Stimulated activated CD4-positive, alpha-beta T cell treated with anti-CD3 and anti-CD28 coated beads, Interleukin-2, amount 100 ng/mL, for 4 hours (primary cell): ENCODE measurements around the gene TECR.
"Not testable (repeated sequence)": the region's sequence is repeated elsewhere in the genome, so short reads cannot be mapped to it uniquely, and the experiment has no call there.

ENCODE experiments used
- DNase-seq: peaks from one replicate; pipeline ENCODE4 v3.0.0-alpha.2; 2020; ENCODE audit warnings: low read depth

Gene TECR

DNA sequence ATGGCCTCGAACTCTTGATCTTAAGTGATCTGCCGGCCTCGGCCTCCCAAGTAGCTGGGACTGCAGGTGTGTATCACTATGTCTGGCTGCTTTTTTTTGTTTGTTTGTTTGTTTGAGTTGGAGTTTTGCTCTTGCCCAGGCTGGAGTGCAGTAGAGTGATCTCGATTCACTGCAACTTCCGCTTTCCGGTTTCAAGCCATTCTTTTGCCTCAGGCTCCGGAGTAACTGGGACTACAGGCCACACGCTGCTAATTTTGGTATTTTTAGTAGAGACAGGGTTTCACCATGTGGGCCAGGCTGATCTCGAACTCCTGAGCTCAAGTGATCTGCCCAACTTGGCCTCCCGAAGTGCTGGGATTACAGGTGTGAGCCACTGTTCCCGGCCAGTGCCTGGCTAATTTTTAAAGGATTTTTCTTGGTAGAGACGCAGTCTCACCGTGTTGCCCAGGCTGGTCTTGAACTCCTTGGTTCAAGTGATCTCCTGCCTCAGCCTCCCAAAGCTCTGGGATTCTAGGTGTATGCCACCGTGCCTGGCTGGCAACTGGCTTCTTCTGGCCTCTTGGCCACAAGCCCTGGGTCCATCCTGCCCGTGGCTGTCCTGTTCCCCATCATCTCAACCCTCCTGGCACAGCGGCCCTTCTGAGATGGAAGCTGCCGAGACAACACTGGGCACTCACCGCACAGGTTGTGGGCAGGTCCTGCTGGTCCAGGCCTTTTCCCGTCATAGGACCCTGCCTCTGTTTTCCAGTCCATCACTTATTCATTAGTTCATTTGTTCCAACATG is 11.5 kb downstream of the TECR start:
- no peak for DNase-seq

DNA sequence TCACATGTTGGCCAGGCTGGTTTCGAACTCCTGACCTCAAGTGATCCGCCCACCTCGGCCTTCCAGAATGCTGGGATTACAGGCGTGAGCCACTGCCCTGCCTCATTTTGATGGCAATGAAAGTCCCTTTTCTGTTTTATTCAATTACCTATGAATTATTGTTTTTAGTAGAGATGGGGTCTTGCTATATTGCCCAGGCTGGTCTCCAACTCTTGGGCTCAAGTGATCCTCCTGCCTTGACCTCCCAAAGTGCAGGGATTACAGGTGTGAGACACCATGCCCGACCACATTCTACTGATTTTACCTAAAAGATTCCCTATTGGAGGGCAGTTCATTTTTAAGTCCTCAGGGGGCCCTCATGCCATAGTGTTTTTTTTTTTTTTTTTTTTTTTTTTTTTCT is 12.6 kb downstream of the TECR start:
- DNase-seq, result not testable (repeated sequence)

DNA sequence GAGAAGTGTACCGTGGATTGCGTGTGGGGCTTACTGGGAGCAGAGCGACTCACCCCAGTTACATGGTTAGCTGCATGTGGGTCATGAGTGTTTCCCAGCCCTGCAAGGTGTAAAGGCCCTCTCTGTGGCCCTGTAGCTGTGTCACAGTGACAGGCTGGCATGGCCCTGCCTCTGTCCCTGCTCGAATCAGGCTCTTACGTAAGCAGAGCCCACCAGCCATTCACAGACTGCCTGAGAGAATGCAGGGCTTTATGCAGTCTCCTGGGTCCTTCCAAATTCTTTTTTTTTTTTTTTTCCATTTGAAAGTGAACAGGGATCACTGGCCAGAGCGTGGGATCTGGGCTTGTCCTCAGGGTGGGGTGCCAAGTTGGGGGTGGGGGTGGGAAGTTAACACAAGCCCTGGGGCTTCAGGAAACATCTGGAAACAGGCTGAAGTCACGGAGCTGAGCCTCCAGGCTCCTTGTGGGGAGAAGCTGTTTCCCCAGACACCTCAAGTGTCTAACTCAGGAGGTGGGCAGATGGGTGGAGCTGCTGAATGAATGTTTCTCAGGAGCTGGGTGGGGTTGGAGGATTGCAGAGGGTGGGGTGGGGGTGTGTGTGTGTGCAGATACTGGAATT is 13.4 kb downstream of the TECR start:
- DNase-seq, result no peak

DNA sequence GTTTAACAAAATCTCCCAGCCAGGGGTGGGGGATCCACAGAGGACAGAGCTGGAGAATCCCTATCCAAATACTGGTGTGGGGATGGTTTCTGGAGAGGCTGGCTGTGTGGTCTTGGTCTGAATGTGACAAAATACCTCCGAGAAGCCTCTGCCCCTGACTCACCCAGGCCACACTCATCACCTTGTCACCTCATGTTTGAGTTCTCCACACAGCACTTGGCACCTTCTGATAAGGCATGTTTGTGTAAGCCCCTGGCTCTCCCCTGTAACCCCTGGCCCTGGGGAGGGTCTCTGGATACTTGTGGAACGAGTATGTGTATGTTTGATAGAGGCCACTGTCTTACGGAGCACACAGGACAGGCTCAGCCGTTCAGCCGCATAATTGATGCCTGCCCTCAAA is 14.7 kb downstream of the TECR start:
- DNase-seq, result no peak

DNA sequence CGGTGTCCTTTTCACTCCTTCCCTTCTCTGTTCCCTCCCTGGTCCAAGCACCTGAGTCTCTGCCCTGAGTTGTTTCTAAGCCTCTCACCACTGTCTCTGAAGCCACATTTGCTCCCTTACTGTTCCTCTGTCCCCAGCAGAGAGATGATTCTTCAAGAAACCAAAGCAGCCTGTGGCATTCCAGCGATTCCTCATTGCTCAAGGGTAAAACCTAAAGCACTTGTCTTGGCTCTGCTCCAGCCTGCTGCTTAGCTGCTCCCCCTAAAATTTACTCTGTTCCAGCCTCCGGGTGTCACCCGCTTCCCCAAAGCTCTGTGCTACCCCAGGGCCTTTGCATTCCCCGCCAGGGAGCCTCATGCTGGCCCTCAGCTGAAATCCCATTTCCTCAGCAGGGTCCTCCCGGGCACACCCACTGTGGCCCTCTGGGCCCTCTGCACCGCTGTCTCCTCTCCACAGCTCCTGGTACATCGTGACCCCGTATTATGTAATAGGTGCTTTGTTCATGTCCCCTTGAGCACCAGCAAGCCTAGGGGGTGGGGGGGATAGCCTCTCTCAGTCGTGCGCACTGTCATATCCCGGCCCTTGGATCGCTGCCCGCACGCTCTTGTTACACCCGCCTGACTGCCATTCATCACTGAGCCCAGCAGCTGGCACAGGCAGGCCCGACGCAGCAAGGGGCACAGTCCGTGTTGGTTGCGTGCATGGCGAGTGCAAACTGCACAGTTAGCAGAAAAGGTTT is 15.8 kb downstream of the TECR start:
- no peak for DNase-seq

DNA sequence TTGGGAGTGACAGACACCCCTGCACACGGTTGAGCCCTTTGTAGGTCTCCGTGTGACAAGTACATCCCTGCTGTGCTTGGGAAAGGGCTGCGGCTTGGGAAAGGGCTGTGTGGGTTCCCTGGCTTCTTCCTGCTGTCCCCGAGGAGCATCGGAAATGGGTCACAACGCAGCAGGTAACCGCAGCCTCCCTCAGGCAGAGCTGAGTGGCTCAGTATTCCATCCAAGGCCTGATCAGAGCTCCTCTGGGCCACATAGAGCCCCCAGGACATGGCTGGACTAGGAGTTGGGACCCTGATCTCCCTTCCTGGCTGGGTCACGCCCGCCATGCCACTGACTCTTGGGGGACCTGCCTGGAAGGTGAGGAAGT is 16.3 kb downstream of the TECR start:
- DNase-seq, result no peak

DNA sequence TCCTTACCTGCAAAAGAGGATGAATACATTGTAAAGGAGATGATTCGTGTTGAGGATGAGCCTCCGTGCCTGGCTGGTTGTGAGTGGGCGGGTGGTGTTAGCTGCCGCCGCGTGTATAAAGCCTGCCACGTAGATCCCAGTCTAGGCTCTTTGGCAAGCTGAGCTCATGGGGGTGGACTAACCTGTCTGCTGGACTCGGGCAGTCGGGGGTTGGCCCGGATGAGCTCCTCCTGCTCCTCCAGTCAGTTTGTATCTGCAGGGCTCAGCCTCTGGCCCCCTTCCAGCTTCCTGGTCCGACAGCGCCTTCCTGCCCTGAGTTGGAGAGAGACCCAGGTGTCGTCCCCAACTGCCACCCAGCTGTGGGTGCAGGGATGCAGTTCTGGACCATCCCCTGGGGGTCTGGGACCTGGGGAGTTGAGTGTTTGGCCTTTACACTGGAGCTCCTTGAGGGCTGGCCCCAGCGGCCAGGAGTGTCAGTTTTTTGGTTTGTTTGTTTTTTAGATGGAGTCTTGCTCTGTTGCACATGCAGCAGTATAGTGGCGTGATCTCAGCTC is 20.9 kb downstream of the TECR start:
- no peak for DNase-seq

DNA sequence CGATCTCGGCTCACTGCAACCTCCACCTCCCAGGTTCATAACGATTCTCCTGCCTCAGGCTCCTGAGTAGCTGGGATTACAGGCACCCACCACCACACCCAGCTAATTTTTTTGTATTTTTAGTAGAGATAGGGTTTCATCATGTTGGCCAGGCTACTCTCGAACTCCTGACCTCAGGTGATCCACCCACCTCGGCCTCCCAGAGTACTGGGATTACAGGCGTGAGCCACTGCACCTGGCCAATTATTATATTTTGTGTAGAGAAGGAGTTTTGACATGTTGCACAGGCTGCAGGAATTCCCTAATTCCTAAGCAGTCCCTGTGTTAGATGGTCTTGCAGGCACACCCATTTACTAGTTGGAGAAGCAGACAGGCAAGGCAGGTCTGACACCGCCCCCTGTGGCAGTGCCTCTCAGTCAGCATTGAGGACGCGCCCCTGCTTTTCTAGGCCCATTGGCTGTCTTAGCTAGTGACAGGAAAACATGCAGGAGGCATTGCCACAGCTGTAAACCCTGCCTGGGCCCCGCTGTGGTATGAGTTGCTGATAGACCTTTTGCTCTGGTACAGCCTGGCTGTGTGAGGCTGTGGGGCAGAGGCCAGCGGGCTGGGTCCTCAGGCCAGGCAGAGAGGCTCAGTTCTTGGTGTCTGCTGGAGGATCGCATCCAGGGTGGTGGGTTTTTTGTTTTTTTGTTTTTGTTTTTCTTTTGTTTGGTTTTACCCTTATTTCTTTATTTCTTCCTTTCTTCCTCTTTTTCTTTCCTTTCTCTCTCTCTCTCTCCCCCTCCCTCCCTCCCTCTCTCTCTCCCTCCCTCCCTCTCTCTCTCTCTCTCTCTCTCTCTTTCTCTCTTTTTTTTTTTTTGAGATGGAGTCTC is 22.0 kb downstream of the TECR start:
- DNase-seq, result peak; percentile 61

DNA sequence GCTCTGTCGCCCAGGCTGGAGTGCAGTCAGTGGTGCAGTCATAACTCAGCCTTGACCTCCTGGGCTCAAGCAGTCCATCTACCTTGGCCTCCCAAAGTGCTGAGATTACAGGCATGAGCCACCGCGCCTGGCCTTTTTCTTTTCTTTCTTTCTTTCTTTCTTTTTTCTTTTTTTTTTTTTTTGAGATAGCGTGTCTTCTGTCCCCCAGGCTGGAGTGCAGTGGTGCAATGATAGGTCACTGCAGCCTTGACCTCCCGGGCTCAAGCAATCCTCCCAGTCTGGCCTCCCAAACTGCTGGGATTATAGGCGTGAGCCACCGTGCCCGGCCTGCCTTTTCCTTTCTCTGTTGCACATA is 22.6 kb downstream of the TECR start:
- not testable (repeated sequence) for DNase-seq

DNA sequence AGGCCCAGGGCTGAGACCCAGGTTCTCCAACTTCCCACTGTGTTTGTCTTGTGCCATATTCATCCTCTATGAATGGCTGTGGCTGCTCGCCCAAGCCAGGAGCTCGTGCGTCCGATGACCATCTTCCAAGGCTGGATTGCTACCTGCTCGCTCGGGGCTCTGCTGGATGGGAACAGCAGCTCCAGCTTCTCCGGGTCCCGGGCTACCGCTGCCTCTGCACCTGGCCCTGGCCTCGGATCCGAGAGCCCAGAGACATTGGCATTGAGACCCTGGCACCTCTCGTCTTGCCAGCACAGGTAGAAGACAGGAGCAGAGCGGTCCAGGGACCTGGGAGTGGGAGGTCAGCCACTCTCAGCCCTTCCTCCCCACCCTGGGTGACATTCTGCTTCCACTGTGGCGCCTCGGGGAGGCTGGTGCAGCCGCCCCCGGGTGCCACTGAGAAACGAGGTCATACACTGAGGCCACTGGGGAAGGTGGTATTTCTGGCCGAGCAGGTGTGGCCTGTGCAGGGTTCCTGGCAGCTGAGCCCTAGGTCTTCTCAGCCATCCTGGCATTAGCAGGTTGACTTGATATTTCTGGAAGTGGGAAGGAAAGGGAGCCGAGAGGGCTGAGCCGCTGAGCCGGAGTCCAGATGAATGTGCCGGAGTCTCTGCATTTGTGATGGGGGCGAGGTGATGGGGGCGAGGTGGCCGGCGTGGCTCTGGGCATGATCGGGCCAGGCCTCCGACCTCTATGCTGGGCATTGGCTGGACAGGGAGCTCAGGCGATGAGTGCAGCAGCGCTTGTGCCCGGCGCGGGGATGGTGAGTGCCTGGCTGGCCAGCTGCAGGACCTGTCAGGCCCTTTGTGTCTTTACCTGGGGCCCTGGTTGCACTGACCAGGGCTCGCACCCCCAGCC is 23.9 kb downstream of the TECR start:
- no peak for DNase-seq

DNA sequence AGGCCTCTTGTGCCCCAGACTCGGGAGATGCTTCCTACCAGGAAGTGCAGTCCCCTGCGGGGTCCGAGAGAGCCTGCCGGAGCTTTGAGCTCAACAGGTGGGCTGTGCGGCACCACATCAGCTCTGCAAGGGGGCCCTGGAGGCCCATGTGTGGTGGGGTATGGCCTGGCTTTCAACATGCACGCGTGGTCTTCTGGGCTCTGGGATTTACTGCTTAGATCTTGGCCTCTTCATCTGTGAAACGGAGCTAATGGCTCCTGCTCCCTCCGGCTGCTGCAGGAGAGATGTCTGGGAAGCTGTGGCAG is 24.5 kb downstream of the TECR start:
- DNase-seq, result no peak

DNA sequence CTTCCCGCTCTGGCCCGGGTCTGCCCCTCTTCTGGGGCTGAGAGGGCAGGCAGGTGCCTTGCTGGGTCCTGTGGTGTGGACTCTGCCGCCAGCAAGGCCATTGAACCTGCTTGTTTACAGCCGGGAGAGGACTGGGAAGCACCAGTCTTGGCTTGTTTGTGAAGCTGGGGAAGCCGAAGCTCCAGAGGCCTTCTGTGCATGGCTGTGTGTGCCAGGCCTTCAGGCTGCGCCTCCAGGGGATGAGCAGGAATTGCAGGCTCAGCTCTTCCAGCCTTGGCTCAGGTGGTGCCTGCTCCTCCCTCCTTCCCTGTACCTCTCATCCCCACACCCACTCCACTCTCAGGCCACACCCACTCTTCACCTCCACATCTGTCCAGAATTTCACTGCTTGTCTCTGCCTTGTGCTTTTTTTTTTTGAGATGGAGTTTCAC is 25.0 kb downstream of the TECR start:
- no peak for DNase-seq

DNA sequence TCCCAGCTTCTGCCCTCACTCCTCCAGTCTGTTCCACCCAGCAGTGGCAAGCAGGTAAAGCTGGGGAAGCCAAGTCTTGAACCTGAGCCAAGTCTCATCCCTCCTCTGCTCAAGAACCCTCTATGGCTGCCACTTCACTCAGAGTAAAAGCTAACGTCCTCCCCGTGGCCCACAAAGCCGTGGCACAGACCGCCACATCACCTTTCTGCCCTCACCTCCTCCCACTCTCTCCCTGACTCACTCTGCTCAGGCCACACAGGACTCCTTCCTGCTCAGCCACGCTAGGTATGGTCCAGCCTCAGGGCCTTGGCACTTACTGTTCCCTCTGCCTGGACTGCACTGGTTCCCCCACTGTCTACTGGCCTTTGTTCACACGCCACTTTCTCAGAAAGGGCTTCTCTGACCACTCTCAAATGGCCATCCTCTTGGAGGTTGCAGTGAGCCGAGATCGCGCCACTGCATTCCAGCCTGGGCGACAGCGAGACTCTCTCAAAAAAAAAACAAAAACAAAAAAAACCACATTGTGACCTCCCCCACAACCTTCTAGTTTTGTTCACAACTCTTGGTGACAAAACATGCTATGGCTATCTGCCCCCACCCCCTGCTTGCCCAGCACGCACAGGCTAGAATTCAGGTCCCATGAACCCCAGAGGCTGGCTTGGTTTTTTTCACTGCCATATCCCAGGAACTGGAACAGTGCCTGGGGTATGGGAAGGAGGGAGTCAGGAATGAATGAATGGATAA is 26.7 kb downstream of the TECR start:
- no peak for DNase-seq

DNA sequence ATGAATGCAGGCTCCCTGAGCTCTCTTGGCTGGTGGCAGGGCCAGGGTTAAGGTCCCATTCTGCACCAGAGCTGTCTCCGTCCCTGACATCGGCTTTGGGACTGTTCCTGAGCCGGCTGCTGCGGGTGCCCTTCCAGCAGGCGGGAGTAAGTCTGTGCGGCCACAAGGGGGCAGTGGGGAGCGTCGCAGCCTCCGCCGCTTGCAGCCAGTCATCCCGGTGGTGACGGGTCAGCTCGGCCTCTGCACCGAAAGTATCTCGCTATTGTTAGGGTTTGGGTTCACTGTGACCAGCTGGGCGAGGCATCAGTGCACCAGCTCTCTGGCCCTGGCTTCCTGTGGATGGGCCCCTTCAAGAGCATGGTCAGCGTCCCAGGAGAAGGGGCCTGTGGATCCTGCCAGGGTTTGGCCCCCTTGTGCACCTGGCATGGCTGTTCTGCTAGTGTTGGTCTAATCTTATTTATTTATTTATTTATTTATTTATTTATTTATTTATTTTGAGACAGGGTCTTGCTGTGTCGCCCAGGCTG is 27.3 kb downstream of the TECR start:
- DNase-seq, result peak; percentile 51

DNA sequence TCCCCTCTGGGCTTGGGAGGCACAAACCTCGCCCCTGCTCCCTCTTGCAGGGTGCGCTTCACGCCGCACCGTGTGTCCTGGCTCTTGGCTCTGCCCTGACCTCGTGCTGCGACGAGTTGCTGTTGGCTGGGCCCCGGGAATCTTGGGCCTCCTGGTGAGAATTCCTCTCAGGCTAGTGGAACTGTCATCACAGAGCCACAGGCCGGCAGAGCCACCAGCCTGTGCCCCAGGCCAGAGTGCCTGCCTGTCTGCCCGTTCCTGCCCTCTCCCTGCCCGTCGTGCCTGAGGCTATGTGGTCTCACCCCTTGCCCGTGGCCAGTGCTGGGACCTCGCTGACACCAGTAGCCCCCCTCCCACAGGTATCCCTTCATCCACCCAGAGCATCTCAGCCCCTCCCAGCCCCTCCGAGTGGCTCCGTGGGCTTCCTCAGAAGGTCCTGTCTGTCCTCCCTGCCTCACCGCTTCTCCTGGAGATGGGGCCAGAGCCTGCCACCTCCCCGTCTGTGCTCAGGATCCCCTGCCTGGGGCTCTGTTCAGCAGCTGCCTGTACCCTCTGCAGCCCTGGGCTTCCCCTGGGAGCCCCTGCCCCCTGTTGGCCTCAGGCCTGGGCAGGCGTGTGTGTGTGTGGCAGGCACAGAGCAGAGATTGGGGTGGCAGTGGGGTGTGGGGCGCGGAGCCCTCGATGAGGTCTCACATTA is 29.1 kb downstream of the TECR start:
- DNase-seq, result no peak

DNA sequence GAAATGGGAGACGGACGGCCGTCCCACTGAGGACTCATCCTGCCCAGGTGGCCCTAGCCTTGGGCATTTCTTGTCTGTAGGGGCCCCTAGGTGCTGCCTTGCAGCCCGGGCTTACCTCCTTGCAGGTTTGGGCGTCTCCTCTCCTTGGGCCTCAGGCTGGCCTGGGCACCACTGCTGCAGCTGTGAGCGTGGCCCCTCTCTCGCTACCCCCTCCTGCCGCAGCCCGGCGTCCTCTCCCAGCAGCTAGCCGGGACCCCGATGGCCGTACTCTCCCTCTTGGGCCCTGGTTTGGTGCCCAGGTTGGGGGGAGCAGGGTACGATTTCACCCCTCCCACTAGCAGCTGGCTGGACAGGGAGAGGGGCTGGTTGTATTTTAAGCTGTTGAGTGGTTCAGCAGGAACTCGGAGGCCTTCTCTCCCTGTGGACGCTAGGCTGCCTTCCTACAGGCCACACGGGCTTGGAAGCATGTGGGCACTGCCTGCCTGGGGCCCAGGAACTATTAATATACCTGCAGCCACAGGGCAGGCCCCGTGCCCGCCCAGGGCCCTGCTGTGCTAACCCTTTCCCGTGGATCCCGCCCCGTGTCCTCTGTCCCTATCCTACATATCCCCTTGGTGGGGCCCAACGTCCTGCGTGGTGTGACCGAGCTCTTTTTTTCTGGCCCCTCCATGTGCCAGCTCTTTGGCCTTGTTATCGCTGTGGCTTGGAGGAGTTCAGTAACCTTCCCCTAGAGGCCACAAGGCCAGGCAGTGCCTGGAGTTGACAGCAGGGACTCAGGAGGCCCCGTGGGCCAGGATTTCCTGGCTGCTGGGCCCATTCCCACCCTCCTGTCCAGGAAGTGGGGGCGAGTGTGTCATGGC is 30.8 kb downstream of the TECR start:
- DNase-seq, result no peak

DNA sequence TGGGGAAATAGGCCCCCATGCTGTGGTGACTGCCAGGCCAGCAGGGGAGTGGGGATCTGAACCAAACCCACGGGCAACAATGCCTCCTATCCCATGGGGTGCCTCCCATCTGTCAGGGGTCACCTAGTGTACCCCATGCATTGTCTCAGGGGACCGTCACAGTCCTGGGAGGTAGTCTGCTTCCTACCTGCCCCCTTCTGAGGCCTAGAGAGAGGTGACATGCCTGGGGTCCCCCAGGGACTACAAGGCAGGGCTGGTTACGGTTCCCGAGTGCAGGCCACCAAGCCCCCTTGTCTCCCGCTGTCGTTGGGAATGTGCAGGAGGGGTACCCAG is 31.3 kb downstream of the TECR start:
- no peak for DNase-seq

DNA sequence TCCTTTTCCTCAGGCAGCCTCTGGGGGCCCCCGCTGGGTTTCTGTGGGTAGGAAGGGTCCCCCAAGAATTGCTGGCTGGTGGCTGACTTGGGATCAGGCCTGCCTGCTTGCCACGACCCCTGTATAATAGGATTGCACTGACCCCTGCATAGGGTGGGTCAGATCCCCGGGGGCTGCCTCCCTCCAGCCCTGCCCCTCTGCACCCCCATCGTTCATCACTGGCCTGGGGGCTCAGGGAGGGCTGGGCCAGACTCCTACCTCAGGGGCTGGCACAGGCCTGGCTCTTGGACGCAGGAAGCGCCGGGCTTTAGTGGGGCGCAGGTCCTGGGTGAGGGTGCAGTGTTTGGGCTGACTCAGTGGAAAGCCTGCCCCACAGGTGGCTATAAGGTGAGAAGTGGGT is 31.9 kb downstream of the TECR start:
- no peak for DNase-seq

DNA sequence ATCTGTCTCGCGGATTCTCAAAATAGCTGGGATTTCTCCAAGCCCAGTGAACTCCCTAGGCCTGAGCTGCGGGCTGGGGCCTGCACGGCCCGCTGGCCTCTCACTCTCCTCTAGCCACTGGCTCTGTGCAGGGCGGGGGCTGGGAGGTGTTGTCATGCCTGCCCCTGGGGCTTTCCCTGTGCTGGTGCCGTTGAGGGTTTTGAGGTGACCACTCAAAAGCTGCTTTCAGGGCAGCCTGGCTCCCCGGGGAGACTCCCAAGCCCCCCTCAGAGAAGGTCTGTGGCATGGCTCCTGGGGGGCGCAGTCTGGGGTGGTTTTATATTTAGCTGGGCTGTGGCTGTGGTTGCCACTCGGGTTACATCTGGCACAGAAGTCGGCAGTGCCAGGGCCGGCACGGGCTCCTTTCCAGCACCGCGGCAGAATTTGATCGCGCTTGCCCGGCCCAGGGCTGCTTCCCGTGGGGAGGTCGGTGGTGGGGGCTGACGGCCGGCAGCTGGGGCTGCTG is 32.5 kb downstream of the TECR start:
- DNase-seq, result no peak
